Mesendoderm (in vitro differentiated cells): ENCODE results near the gene NDC80.

Experiments
- DNase-seq: peaks from one replicate; pipeline ENCODE4 v3.0.0; 2013
- H2AK5ac ChIP-seq: 2 replicates; pipeline ENCODE4 v1.6.1; 2013; ENCODE audit warnings: low read length, inconsistent platforms
- H2BK120ac ChIP-seq: 2 replicates; pipeline ENCODE4 v1.6.1; 2013; ENCODE audit warnings: low read depth, mild to moderate bottlenecking, low read length, moderate library complexity, mixed read lengths
- H2BK15ac ChIP-seq: replicated peaks from 2 replicates; pipeline ENCODE4 v1.6.1; 2013; ENCODE audit warnings: low read depth, mild to moderate bottlenecking, moderate library complexity
- H2BK5ac ChIP-seq: 2 replicates; pipeline ENCODE4 v1.6.1; 2013; ENCODE audit warnings: low read length, inconsistent platforms
- H3K18ac ChIP-seq: 2 replicates; pipeline ENCODE4 v1.6.1; 2013; ENCODE audit warnings: mild to moderate bottlenecking, low read length, mixed read lengths
- H3K23ac ChIP-seq: one replicate; pipeline ENCODE4 v1.6.1; 2013; ENCODE audit warnings: low read length
- H3K27ac ChIP-seq: 2 replicates; pipeline ENCODE4 v1.5.1; 2013; ENCODE audit warnings: low read depth, mild to moderate bottlenecking, inconsistent platforms, low read length, moderate library complexity
- H3K27me3 ChIP-seq: 2 replicates; pipeline ENCODE4 v1.6.1; 2013; ENCODE audit warnings: low read length, control low read depth, mild to moderate bottlenecking, inconsistent platforms; ENCODE audit not compliant: insufficient read depth, poor library complexity
- H3K36me3 ChIP-seq: 2 replicates; pipeline ENCODE4 v1.6.1; 2013; ENCODE audit warnings: low read length, inconsistent platforms; ENCODE audit not compliant: control insufficient read depth, insufficient read depth
- H3K4ac ChIP-seq: one replicate; pipeline ENCODE4 v1.6.1; 2013; ENCODE audit warnings: low read depth, mild to moderate bottlenecking, low read length, moderate library complexity
- H3K4me1 ChIP-seq: 2 replicates; pipeline ENCODE4 v1.6.1; 2013; ENCODE audit warnings: low read depth, low read length, inconsistent platforms; ENCODE audit not compliant: control insufficient read depth
- H3K4me2 ChIP-seq: 2 replicates; pipeline ENCODE4 v1.6.1; 2013; ENCODE audit warnings: low read length
- H3K4me3 ChIP-seq: 2 replicates; pipeline ENCODE4 v1.5.1; 2013; ENCODE audit warnings: mild to moderate bottlenecking, low read length
- H3K56ac ChIP-seq: one replicate; pipeline ENCODE4 v1.6.1; 2013; ENCODE audit warnings: low read length
- H3K79me1 ChIP-seq: 2 replicates; pipeline ENCODE4 v1.6.1; 2013; ENCODE audit warnings: low read length, inconsistent platforms
- H3K79me2 ChIP-seq: 2 replicates; pipeline ENCODE4 v1.6.1; 2013; ENCODE audit warnings: mild to moderate bottlenecking, low read length; ENCODE audit not compliant: control insufficient read depth, insufficient read depth
- H3K9ac ChIP-seq: 2 replicates; pipeline ENCODE4 v1.6.1; 2013; ENCODE audit warnings: low read length, inconsistent platforms
- H4K5ac ChIP-seq: one replicate; pipeline ENCODE4 v1.6.1; 2013; ENCODE audit warnings: low read length
- H4K8ac ChIP-seq: one replicate; pipeline ENCODE4 v1.6.1; 2013; ENCODE audit warnings: low read depth, mild to moderate bottlenecking, control low read depth, low read length, moderate library complexity
- WGBS: extraction: QIAGEN DNeasy Blood & Tissue Kit; methylation state at CpG from one replicate; pipeline ENCODE4 v1.1.7; 2013; ENCODE audit warnings: low lambda C conversion rate, missing lambda C conversion rate; ENCODE audit not compliant: insufficient coverage; ENCODE audit errors: extremely low coverage; 5-methylcytosine and 5-hydroxymethylcytosine counted together

The NDC80 gene

DNA sequence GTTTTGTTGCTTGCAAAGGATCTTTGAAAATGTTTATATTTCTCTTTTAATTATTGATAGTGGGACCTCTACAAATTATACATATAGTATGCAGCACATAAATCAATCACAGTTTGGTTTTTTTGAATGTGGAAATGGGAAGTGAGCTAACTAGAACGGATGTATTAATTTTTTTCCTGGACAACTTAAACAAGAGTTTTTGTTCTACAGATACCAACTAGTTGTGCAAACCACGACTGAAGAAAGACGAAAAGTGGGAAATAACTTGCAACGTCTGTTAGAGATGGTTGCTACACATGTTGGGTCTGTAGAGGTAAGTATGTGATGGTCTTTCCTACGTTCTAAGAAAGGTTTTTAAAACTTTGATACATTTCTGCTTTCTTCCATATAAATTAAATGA, 39.2 kb downstream of the NDC80 start:
- no peak overlapping the region for H4K5ac ChIP-seq
- H3K4me1 ChIP-seq, result no peaks in the 10 kb centered on the region
- no CpG with 5 or more reads among the region's 5 CpGs for WGBS
- H4K8ac ChIP-seq, result no peak overlapping the region
- H3K4ac ChIP-seq, result no peak overlapping the region
- H3K79me2 ChIP-seq, result no peaks in the 10 kb centered on the region
- no peak overlapping the region for H3K27ac ChIP-seq
- H3K18ac ChIP-seq, result no peak overlapping the region
- H3K79me1 ChIP-seq, result no peaks in the 10 kb centered on the region
- no peak overlapping the region for H2BK15ac ChIP-seq
- peaks cover 6% of the 10 kb centered on the region for H3K36me3 ChIP-seq
- H3K23ac ChIP-seq, result no peak overlapping the region
- H2BK5ac ChIP-seq, result no peak overlapping the region
- no peak overlapping the region for H3K4me3 ChIP-seq
- H2BK120ac ChIP-seq, result no peak overlapping the region
- H3K56ac ChIP-seq, result no peak overlapping the region
- DNase-seq, result no peak
- H3K4me2 ChIP-seq, result no peak overlapping the region
- H3K27me3 ChIP-seq, result no peaks in the 10 kb centered on the region
- no peak overlapping the region for H3K9ac ChIP-seq
- H2AK5ac ChIP-seq, result no peak overlapping the region

DNA sequence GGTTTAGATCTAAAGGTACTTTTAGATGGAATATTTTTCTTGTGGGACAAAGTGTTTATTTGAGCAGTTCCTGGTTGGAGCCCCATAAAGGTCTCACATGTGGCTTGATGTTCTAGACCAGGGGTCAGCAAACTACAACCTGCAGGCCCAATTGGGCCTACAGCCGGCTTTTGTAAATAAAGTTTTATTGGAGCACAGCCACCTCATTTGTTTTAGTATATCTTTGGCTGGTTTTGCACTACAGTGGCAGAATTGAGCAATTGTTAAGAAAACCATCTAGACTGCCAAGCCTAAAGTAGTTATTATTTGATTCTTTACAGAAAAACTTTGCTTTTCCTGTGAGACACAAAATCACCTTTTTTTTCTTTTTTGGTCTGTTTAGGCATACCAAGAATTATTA, 41.6 kb downstream of the NDC80 start:
- H2BK120ac ChIP-seq, result no peak overlapping the region
- no peak overlapping the region for H4K5ac ChIP-seq
- no peak overlapping the region for H2BK15ac ChIP-seq
- H3K4me1 ChIP-seq, result no peaks in the 10 kb centered on the region
- no peak overlapping the region for H3K18ac ChIP-seq
- no peak overlapping the region for H3K9ac ChIP-seq
- no peak overlapping the region for H2BK5ac ChIP-seq
- no CpG with 5 or more reads among the region's 1 CpG for WGBS
- H3K79me2 ChIP-seq, result no peaks in the 10 kb centered on the region
- no peak overlapping the region for H3K4me3 ChIP-seq
- H3K36me3 ChIP-seq, result peaks cover 8% of the 10 kb centered on the region
- no peak overlapping the region for H3K56ac ChIP-seq
- no peaks in the 10 kb centered on the region for H3K79me1 ChIP-seq
- H3K27ac ChIP-seq, result no peak overlapping the region
- H3K4me2 ChIP-seq, result no peak overlapping the region
- no peak for DNase-seq
- no peak overlapping the region for H3K4ac ChIP-seq
- no peak overlapping the region for H3K23ac ChIP-seq
- H3K27me3 ChIP-seq, result no peaks in the 10 kb centered on the region
- no peak overlapping the region for H4K8ac ChIP-seq
- H2AK5ac ChIP-seq, result no peak overlapping the region

DNA sequence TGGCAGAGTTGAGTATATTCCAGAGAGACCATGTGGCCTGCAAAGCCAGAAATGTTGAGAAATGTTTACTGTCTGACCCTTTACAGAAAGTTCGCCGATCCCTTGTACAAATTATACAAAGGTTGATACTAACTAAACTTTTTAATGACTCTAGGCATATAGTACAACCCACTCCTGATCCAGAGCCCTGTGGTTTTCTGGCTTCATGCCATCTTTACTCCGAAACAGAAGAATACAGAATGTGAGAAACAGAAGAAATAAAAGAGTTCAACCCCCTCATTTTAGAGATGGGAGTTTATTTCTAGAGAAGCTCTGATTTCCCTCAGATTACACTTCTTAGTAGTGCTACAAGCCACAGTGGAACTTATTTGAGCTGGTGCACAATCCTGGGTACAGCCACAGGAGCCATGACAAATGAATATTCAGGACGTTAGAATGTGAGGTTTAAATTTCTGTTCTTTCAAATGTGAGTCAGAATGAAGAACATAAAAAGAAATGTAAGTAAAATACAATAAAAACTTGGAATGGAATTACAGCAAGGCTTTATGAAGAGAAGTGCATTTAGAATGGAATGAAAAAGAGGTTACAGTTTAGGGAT, 46.1 kb downstream of the NDC80 start:
- H3K18ac ChIP-seq, result no peak overlapping the region
- no peak overlapping the region for H2BK5ac ChIP-seq
- no peaks in the 10 kb centered on the region for H3K79me1 ChIP-seq
- H3K27me3 ChIP-seq, result no peaks in the 10 kb centered on the region
- no peak overlapping the region for H2BK15ac ChIP-seq
- no peak overlapping the region for H3K4ac ChIP-seq
- DNase-seq, result no peak
- no peak overlapping the region for H3K56ac ChIP-seq
- no peak overlapping the region for H3K4me2 ChIP-seq
- no peak overlapping the region for H3K23ac ChIP-seq
- H4K5ac ChIP-seq, result no peak overlapping the region
- H4K8ac ChIP-seq, result no peak overlapping the region
- no peak overlapping the region for H2AK5ac ChIP-seq
- H3K27ac ChIP-seq, result no peak overlapping the region
- H3K9ac ChIP-seq, result no peak overlapping the region
- H3K36me3 ChIP-seq, result peaks cover 6% of the 10 kb centered on the region
- no peaks in the 10 kb centered on the region for H3K4me1 ChIP-seq
- H2BK120ac ChIP-seq, result no peak overlapping the region
- H3K79me2 ChIP-seq, result no peaks in the 10 kb centered on the region
- no CpG with 5 or more reads among the region's 4 CpGs for WGBS
- no peak overlapping the region for H3K4me3 ChIP-seq

DNA sequence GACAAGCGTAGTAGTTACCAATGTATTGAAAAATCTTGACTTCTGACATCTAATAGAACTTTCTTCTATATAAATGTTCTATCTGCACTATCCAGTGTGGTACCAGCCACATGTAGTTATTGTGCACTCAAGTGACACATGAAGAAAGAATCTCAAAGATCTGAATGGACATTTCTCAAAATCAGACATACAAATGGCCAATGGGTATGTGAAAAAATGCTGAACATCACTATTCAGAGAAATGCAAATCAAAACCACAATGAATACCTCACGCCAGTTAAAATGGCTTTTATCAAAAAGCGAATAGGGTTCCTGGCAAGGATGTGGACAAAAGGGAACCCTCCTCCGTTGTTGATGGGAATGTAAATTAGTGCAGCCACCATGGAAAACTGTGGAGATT, 46.7 kb downstream of the NDC80 start:
- no peak overlapping the region for H3K56ac ChIP-seq

DNA sequence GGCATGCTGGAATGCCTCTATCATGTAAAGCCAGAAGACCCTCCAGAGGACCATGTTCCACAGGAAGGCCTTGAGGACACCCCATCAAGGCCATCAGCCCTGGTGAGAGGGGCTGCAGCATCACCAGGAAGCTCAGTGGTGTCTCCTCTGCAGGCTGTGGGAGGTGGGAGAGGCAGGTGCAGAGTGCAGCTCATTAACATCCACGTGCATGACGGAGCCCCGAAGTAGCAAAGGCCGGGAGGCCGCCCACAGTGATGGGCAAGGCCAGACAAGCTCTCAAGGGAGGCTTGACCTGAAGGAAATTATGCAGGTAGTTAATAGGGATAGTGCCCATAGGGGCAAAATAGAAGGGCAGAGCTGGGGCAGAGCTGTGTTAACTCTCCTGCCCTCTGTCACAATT, 53.9 kb downstream of the NDC80 start:
- no CpG with 5 or more reads among the region's 5 CpGs for WGBS
- Histone ChIP-seq H3K9ac (no peak overlapping the region), H2BK120ac (no peak overlapping the region), H3K36me3 (no peaks in the 10 kb centered on the region), H4K5ac (no peak overlapping the region), H3K4me3 (no peak overlapping the region), H3K27ac (no peak overlapping the region), H4K8ac (no peak overlapping the region), H3K4me2 (no peak overlapping the region), H3K79me2 (no peaks in the 10 kb centered on the region), H2BK15ac (no peak overlapping the region), H3K23ac (no peak overlapping the region), H3K27me3 (no peaks in the 10 kb centered on the region), H3K4me1 (no peaks in the 10 kb centered on the region), H2AK5ac (no peak overlapping the region), H3K79me1 (no peaks in the 10 kb centered on the region), H3K18ac (no peak overlapping the region), H3K4ac (no peak overlapping the region), H2BK5ac (no peak overlapping the region), H3K56ac (no peak overlapping the region)
- no peak for DNase-seq

More for the DNA sequence above, 46.7 kb downstream of the NDC80 start:
- Histone ChIP-seq H3K4me1 (no peaks in the 10 kb centered on the region), H4K5ac (no peak overlapping the region), H2BK120ac (no peak overlapping the region), H3K4me3 (no peak overlapping the region), H3K79me1 (no peaks in the 10 kb centered on the region), H2BK15ac (no peak overlapping the region), H2BK5ac (no peak overlapping the region), H3K27me3 (no peaks in the 10 kb centered on the region), H3K4me2 (no peak overlapping the region), H3K18ac (no peak overlapping the region), H3K79me2 (no peaks in the 10 kb centered on the region), H3K27ac (no peak overlapping the region), H2AK5ac (no peak overlapping the region), H4K8ac (no peak overlapping the region), H3K23ac (no peak overlapping the region), H3K9ac (no peak overlapping the region), H3K4ac (no peak overlapping the region), H3K36me3 (peaks cover 6% of the 10 kb centered on the region)
- WGBS, result no CpG with 5 or more reads among the region's 4 CpGs
- DNase-seq, result no peak

DNA sequence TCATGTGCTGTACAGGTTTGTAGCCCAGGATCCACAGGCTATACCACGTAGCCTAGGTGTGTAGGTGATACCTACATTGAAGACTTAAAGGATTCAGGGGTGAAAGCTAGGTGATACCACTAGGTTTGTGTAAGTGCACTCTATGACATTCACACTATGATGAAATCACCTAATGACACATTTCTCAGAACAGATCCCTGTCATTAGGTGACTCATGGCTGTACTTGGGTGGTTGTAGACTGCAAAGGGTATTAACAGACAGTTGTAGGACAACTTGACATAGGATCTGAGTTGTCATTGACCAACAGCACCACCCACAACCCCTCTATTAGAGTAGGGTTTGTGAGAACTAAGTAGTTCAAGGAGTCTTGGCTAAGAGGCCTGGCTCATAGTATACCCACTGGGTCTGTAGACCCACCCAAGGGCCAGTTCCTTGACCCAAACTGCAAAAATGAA, 56.5 kb downstream of the NDC80 start:
- H3K4me1 ChIP-seq, result no peaks in the 10 kb centered on the region
- H4K5ac ChIP-seq, result no peak overlapping the region
- H3K36me3 ChIP-seq, result no peaks in the 10 kb centered on the region
- no peak overlapping the region for H3K4ac ChIP-seq
- H3K9ac ChIP-seq, result no peak overlapping the region
- no peak overlapping the region for H3K4me2 ChIP-seq
- no peaks in the 10 kb centered on the region for H3K79me2 ChIP-seq
- no CpG with 5 or more reads among the region's 1 CpG for WGBS
- DNase-seq, result no peak
- no peak overlapping the region for H3K18ac ChIP-seq
- no peak overlapping the region for H2AK5ac ChIP-seq
- no peaks in the 10 kb centered on the region for H3K79me1 ChIP-seq
- H2BK120ac ChIP-seq, result no peak overlapping the region
- no peak overlapping the region for H2BK15ac ChIP-seq
- H3K27ac ChIP-seq, result no peak overlapping the region
- no peak overlapping the region for H3K56ac ChIP-seq
- no peak overlapping the region for H3K4me3 ChIP-seq
- no peak overlapping the region for H3K23ac ChIP-seq
- no peak overlapping the region for H2BK5ac ChIP-seq
- H4K8ac ChIP-seq, result no peak overlapping the region
- H3K27me3 ChIP-seq, result no peaks in the 10 kb centered on the region
